ENCODE data around the gene LTB4R. TPM values are rescaled to one million over a fixed set of nuclear protein-coding genes. Genes with fewer than 3 reads are reported as not detected.
A peak's percentile ranks its signal among the peaks of the same experiment; 100 is the strongest.

LTB4R gene
- total and polyA plus RNA-seq, 4 experiments from 2014 or later, result 9.6 to 20.0 (median 15.1) TPM

DNA sequence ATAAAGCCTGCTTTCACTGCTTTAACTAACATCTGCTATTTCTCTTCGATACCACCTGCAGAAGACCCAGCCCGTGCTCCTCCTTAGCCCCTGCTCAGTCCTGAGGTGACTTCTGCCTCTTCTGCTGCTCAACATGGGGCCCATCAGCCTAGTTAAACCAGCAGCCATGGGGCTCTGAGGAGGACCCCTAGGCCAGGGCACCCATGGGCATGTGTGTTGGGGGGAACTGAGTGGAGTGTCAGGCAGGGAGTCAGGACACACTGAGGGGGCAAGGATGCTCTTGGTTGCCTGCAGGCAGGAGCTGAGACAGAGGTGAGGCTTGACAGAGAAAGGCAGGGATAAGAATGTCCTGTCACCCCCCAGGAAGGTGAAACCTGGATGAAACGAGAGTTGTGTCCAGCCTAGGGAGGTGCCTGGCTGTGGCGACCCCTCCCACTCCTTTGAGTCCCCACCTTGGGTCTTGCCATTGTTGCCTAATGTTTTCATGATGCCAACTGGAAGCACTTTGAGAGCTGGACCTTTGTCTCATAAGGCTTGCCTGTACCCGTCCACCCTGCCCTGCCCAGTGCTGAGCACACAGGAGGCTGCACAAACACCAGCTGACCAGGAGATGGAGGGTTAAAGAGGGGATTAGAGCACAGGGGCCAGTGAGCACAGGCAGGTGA lies 27.4 kb upstream of the LTB4R start:
- H3K27ac Mint-ChIP-seq, result peak overlapping the region in 3 of 7 donors; percentile 11 to 48 (median 39)
- Histone ChIP-seq H3K27me3 (ENCODE audit: insufficient read depth, low read length) (no peaks in the 10 kb centered on the region), H3K36me3 (ENCODE audit: insufficient read depth, low read length) (no peaks in the 10 kb centered on the region), H3K9me3 (ENCODE audit: control insufficient read depth in 1 of 2, low read length in 2 of 2) (no peaks in the 10 kb centered on the region), H3K4me3 (ENCODE audit: low read length in 2 of 2) (no peak overlapping the region), H3K4me1 (ENCODE audit: insufficient read depth, low read length) (peaks cover 15% of the 10 kb centered on the region), H3K27ac (ENCODE audit: low read depth, low read length) (no peak overlapping the region)
- H3K4me1 Mint-ChIP-seq, result peaks cover 10 to 24% (median 14%) of the 10 kb centered on the region in 4 donors
- no peaks in the 10 kb centered on the region for H3K9me3 Mint-ChIP-seq
- intact Hi-C loops (cut with micrococcal nuclease), result no loop called here
- ChIA-PET CTCF (ENCODE audit: partially characterized antibody) (interaction anchor here (1.1 to 1.7 kb wide), 7 partner anchors 9 to 68 kb away, joined by 3 to 10 read pairs (median 4); partner anchors contain the start of genes CIDEB, MDP1 and RABGGTA), POLR2A (ENCODE audit: partially characterized antibody) (no interaction called here)
- H3K27me3 Mint-ChIP-seq, result no peaks in the 10 kb centered on the region
- H3K4me3 Mint-ChIP-seq, result no peak overlapping the region
- DNase-seq, result no peak
- peaks cover 0 to 2% of the 10 kb centered on the region in 2 donors for H3K36me3 Mint-ChIP-seq

DNA sequence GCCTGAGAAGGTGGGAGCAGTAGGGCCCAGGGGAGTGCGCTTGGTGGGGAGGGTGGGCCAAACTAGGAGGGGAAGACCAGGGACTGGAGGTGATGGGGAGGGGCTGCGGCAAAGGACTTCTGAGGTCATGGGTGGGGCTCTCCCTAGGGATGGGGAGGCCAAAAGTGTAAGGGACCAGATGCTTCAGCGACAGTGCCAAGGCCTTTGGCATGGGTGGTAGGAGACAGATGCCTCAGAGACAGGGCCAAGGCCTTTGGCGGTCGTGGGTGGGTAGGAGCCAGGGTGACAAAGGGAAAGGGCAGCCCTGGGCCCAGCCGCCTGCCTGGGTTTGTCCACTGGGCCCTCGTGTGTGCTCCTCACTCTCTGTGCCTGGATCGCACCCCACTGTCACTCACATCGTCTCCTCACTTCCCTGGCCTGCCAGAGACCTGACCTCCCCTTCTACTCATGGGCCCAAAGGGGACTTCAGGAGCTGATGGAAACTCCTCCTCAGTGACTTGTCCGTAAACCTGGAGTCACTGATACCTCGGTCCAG lies 26.7 kb upstream of the LTB4R start:
- ChIA-PET CTCF (ENCODE audit: partially characterized antibody) (interaction anchor here (1.5 to 2.1 kb wide), 2 partner anchors 15 to 42 kb away, joined by 3 to 4 read pairs; partner anchors contain the start of gene TINF2), POLR2A (ENCODE audit: partially characterized antibody) (interaction anchor here (0.8 kb wide), 1 partner anchor 24 kb away, joined by 3 read pairs; no protein-coding TSS in a partner anchor)
- no peaks in the 10 kb centered on the region for H3K27me3 Mint-ChIP-seq
- H3K4me3 ChIP-seq (ENCODE audit: low read length in 2 of 2), result no peak overlapping the region
- H3K27me3 ChIP-seq (ENCODE audit: insufficient read depth, low read length), result no peaks in the 10 kb centered on the region
- no peaks in the 10 kb centered on the region for H3K9me3 Mint-ChIP-seq
- intact Hi-C loops (cut with micrococcal nuclease), result no loop called here
- peaks cover 11% of the 10 kb centered on the region for H3K4me1 ChIP-seq (ENCODE audit: insufficient read depth, low read length)
- peaks cover 0 to 2% of the 10 kb centered on the region in 2 donors for H3K36me3 Mint-ChIP-seq
- DNase-seq, result no peak
- no peak overlapping the region for H3K27ac ChIP-seq (ENCODE audit: low read depth, low read length)
- no peaks in the 10 kb centered on the region for H3K9me3 ChIP-seq (ENCODE audit: control insufficient read depth in 1 of 2, low read length in 2 of 2)
- no peak overlapping the region for H3K4me3 Mint-ChIP-seq
- H3K27ac Mint-ChIP-seq, result peak overlapping the region in 1 of 7 donors; percentile 15
- H3K4me1 Mint-ChIP-seq, result peaks cover 3 to 22% (median 10%) of the 10 kb centered on the region in 4 donors
- H3K36me3 ChIP-seq (ENCODE audit: insufficient read depth, low read length), result no peaks in the 10 kb centered on the region

DNA sequence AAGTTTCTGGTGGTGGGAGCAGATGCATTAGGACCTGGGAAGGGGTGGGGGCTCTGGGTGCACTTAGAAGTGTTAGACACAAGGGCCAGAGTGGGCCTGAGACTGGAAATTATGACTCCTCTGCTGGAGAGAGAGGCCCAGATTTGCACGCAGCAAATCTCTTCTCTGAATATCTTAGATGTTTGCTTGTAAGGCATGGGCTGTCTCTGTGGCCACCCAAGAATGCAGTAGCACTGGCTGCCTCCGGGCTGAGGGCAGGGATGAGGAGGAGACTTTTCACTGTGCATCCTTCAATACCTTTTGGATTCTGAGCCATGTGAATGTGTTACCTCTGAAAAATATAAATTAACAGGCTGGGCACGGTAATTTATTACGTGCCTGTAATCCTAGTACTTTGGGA lies 26.0 kb upstream of the LTB4R start:
- Histone ChIP-seq H3K4me1 (ENCODE audit: insufficient read depth, low read length) (peaks cover 11% of the 10 kb centered on the region), H3K27me3 (ENCODE audit: insufficient read depth, low read length) (no peaks in the 10 kb centered on the region), H3K27ac (ENCODE audit: low read depth, low read length) (no peak overlapping the region), H3K4me3 (ENCODE audit: low read length in 2 of 2) (no peak overlapping the region), H3K36me3 (ENCODE audit: insufficient read depth, low read length) (peaks cover 4% of the 10 kb centered on the region), H3K9me3 (ENCODE audit: control insufficient read depth in 1 of 2, low read length in 2 of 2) (no peaks in the 10 kb centered on the region)
- Mint-ChIP-seq H3K4me1 (peaks cover 2 to 19% (median 8%) of the 10 kb centered on the region in 4 donors), H3K27me3 (no peaks in the 10 kb centered on the region), H3K9me3 (no peaks in the 10 kb centered on the region), H3K36me3 (peaks cover 6 to 10% of the 10 kb centered on the region in 2 donors), H3K4me3 (no peak overlapping the region), H3K27ac (peak overlapping the region in 3 of 7 donors; percentile 23 to 48 (median 29))
- ChIA-PET CTCF (ENCODE audit: partially characterized antibody) (interaction anchor here (2.1 kb wide), 1 partner anchor 43 kb away, joined by 4 read pairs; the partner anchor contains the start of gene TINF2), POLR2A (ENCODE audit: partially characterized antibody) (interaction anchor here (0.7 to 0.8 kb wide), 2 partner anchors 23 to 69 kb away, joined by 3 read pairs; no protein-coding TSS in a partner anchor)
- no peak for DNase-seq
- intact Hi-C loops (cut with micrococcal nuclease), result no loop called here

DNA sequence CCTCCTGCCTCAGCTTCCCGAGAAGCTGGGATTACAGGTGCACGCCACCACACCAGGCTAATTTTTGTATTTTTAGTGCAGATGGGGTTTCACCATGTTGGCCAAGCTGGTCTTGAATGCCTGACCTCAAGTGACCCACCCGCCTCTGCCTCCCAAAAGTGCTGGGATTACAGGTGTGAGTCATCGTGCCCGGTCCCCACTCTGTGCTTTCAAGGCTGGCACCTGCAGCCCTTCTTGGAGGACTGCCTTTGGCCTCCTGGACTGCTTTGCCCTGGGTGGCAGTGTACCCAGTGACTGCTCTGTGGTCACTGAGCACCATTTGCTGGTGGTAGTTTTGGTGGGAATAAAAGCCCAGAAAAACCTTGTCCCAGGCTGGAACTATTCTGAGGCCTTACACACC lies 24.3 kb upstream of the LTB4R start:
- no peak overlapping the region for H3K27ac ChIP-seq (ENCODE audit: low read depth, low read length)
- Mint-ChIP-seq H3K27me3 (no peaks in the 10 kb centered on the region), H3K9me3 (no peaks in the 10 kb centered on the region), H3K27ac (no peak overlapping the region), H3K4me1 (peaks cover 0 to 20% (median 6%) of the 10 kb centered on the region in 4 donors), H3K36me3 (peaks cover 21 to 25% of the 10 kb centered on the region in 2 donors), H3K4me3 (peak overlapping the region in 1 of 8 donors; percentile 37)
- POLR2A ChIA-PET (ENCODE audit: partially characterized antibody), result no interaction called here
- H3K4me1 ChIP-seq (ENCODE audit: insufficient read depth, low read length), result peaks cover 12% of the 10 kb centered on the region
- H3K36me3 ChIP-seq (ENCODE audit: insufficient read depth, low read length), result peaks cover 18% of the 10 kb centered on the region
- no peaks in the 10 kb centered on the region for H3K9me3 ChIP-seq (ENCODE audit: control insufficient read depth in 1 of 2, low read length in 2 of 2)
- intact Hi-C loops (cut with micrococcal nuclease), result no loop called here
- CTCF ChIA-PET (ENCODE audit: partially characterized antibody), result no interaction called here
- no peak overlapping the region for H3K4me3 ChIP-seq (ENCODE audit: low read length in 2 of 2)
- H3K27me3 ChIP-seq (ENCODE audit: insufficient read depth, low read length), result no peaks in the 10 kb centered on the region
- no peak for DNase-seq

DNA sequence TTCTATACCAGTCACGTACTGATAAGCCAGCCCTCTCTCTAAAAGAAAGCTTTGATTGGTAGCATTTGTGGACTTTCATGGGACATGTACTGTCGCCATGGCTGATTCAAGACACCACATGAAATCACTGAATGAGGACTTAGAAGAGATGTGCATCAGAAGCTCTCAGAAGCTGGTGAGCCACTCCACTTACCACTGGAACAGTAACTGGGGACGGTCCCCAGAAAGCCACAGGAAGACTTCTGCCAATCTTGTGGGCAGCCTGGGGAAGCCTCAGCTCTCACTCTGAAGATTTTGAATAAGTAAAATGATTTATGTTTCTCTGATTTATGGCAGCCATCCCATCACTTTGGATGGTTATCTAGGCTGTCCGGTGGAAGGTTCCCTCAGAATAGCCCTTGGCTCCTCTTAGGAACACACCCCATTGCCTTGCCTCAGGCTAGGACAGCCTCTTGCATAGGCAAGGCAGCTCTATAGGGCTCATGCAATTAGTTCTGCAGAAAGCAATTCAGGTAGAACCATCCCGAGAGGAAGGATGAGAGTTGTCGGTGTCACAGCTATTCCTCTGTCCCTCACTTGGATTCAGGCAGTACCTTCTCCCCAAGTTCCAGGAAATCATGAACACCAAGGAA lies 21.5 kb upstream of the LTB4R start:
- DNase-seq, result peak in 2 of 5 donors; percentile 18 to 68
- no peaks in the 10 kb centered on the region for H3K27me3 Mint-ChIP-seq
- peaks cover 37 to 41% of the 10 kb centered on the region in 2 donors for H3K36me3 Mint-ChIP-seq
- H3K4me3 Mint-ChIP-seq, result no peak overlapping the region
- intact Hi-C loops (cut with micrococcal nuclease), result no loop called here
- no peaks in the 10 kb centered on the region for H3K9me3 Mint-ChIP-seq
- POLR2A ChIA-PET (ENCODE audit: partially characterized antibody), result interaction anchor here (0.8 to 2.1 kb wide), 6 partner anchors 10 to 154 kb away, joined by 3 to 14 read pairs (median 3); partner anchors contain the start of genes KHNYN, PSME1, RABGGTA and TINF2
- peaks cover 12% of the 10 kb centered on the region for H3K4me1 ChIP-seq (ENCODE audit: insufficient read depth, low read length)
- peaks cover 0 to 20% (median 6%) of the 10 kb centered on the region in 4 donors for H3K4me1 Mint-ChIP-seq
- CTCF ChIA-PET (ENCODE audit: partially characterized antibody), result interaction anchor here (2.3 to 5.3 kb wide), 2 partner anchors 18 to 47 kb away, joined by 9 to 49 read pairs; partner anchors contain the start of genes CIDEB, LTB4R2 and TINF2
- H3K4me3 ChIP-seq (ENCODE audit: low read length in 2 of 2), result no peak overlapping the region
- no peaks in the 10 kb centered on the region for H3K27me3 ChIP-seq (ENCODE audit: insufficient read depth, low read length)
- H3K36me3 ChIP-seq (ENCODE audit: insufficient read depth, low read length), result peaks cover 28% of the 10 kb centered on the region
- no peaks in the 10 kb centered on the region for H3K9me3 ChIP-seq (ENCODE audit: control insufficient read depth in 1 of 2, low read length in 2 of 2)
- H3K27ac ChIP-seq (ENCODE audit: low read depth, low read length), result no peak overlapping the region
- H3K27ac Mint-ChIP-seq, result peak overlapping the region in 2 of 7 donors; percentile 6 to 46

DNA sequence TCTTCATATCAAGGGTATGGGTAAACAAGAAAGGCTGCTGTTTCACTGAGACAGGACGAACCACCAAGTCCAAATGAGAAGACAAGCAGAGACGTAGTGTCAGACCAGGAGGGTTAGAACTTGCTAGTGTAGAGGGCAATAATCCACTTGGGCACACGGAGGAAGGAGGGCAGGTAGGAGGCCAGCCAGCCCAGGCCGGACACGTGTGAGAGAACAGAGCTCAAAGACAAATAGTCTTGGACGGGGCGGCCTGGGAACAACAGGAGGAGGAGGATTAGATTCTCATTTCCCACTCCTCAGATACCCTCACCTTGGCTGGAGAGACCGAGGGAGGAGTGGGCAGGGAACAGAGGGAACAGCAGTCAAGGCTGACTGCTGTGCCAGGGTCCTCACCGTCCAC lies 20.6 kb upstream of the LTB4R start:
- Histone ChIP-seq H3K4me3 (ENCODE audit: low read length in 2 of 2) (no peak overlapping the region), H3K9me3 (ENCODE audit: control insufficient read depth in 1 of 2, low read length in 2 of 2) (no peaks in the 10 kb centered on the region), H3K27me3 (ENCODE audit: insufficient read depth, low read length) (no peaks in the 10 kb centered on the region), H3K27ac (ENCODE audit: low read depth, low read length) (no peak overlapping the region), H3K36me3 (ENCODE audit: insufficient read depth, low read length) (peaks cover 35% of the 10 kb centered on the region), H3K4me1 (ENCODE audit: insufficient read depth, low read length) (peaks cover 12% of the 10 kb centered on the region)
- Mint-ChIP-seq H3K36me3 (peaks cover 44 to 47% of the 10 kb centered on the region in 2 donors), H3K27ac (peak overlapping the region in 1 of 7 donors; percentile 35), H3K9me3 (no peaks in the 10 kb centered on the region), H3K4me3 (no peak overlapping the region), H3K27me3 (no peaks in the 10 kb centered on the region), H3K4me1 (peaks cover 0 to 20% (median 7%) of the 10 kb centered on the region in 4 donors)
- CTCF ChIA-PET (ENCODE audit: partially characterized antibody), result interaction anchor here (2.3 to 5.3 kb wide), 3 partner anchors 17 to 48 kb away, joined by 9 to 49 read pairs (median 27); partner anchors contain the start of genes CIDEB, LTB4R2 and TINF2
- POLR2A ChIA-PET (ENCODE audit: partially characterized antibody), result interaction anchor here (0.6 to 2.1 kb wide), 6 partner anchors 13 to 232 kb away, joined by 3 to 14 read pairs (median 3); partner anchors contain the start of genes KHNYN, RABGGTA and TINF2
- DNase-seq, result no peak
- intact Hi-C loops (cut with micrococcal nuclease), result no loop called here

Data from CD4-positive, alpha-beta memory T cell (primary cell).